IMR-90 (cell line): ENCODE measurements around the gene HIVEP3. TPM values are rescaled to one million over a fixed set of nuclear protein-coding genes. Genes with fewer than 3 reads are reported as not detected.
"Not testable (repeated sequence)": the region's sequence is repeated elsewhere in the genome, so short reads cannot be mapped to it uniquely, and the experiment has no call there.

Source experiments
- ATAC-seq: fragments of 200-7000 bp; cut with Tn5 transposase; 2 replicates; pipeline ENCODE4 v1.9.1; 2020; ENCODE audit warnings: low read depth, mild to moderate bottlenecking, moderate library complexity
- BruUV-seq: library from RNA; stranded (reverse); fragments of 400-500 nt; replicated peaks from 2 replicates; lab custom pipeline; 2021; lab: Mats Ljungman, UMichigan
- CTCF ChIA-PET: fragments of 300-600 bp; formaldehyde crosslinking; extraction: SDS; loops from one replicate; lab custom pipeline; 2021; ENCODE audit warnings: antibody characterized with exemption; lab: Yijun Ruan, JAX
- POLR2A ChIA-PET: fragments of 300-600 bp; sonication (Branson Sonifier 250); formaldehyde crosslinking; loops from one replicate; lab custom pipeline; 2022; ENCODE audit warnings: antibody characterized with exemption; ENCODE audit not compliant: unreplicated experiment; lab: Charles Lee
- DNase-seq: peaks from one replicate; pipeline ENCODE4 v3.0.0; 2013
- H2AFZ ChIP-seq: replicated peaks from 2 replicates; pipeline ENCODE3; 2013; ENCODE audit warnings: low read length, mild to moderate bottlenecking; ENCODE audit not compliant: poor library complexity
- H2AK5ac ChIP-seq: 2 replicates; pipeline ENCODE4 v1.6.1; 2013; ENCODE audit warnings: low read depth, low read length, inconsistent platforms
- H2AK9ac ChIP-seq: replicated peaks from 2 replicates; pipeline ENCODE3; 2013; ENCODE audit warnings: mild to moderate bottlenecking, low read depth, low read length, moderate library complexity; ENCODE audit not compliant: poor library complexity
- H2BK120ac ChIP-seq: 2 replicates; pipeline ENCODE4 v1.6.1; 2013; ENCODE audit warnings: low read depth, low read length, inconsistent platforms
- H2BK15ac ChIP-seq: 3 replicates; pipeline ENCODE4 v1.6.1; 2013; ENCODE audit warnings: low read depth, low read length, inconsistent platforms
- H2BK20ac ChIP-seq: 2 replicates; pipeline ENCODE4 v1.6.1; 2013; ENCODE audit warnings: low read depth, mild to moderate bottlenecking, inconsistent platforms, low read length, moderate library complexity
- H2BK5ac ChIP-seq: 2 replicates; pipeline ENCODE4 v1.6.1; 2013; ENCODE audit warnings: mild to moderate bottlenecking, low read depth, low read length, inconsistent platforms; ENCODE audit not compliant: poor library complexity, severe bottlenecking
- H3K14ac ChIP-seq: replicated peaks from 2 replicates; pipeline ENCODE4 v1.6.1; 2013; ENCODE audit warnings: low read depth, low read length, inconsistent platforms
- H3K18ac ChIP-seq: 2 replicates; pipeline ENCODE4 v1.6.1; 2013; ENCODE audit warnings: low read depth, low read length, control low read depth
- H3K23ac ChIP-seq: 2 replicates; pipeline ENCODE4 v1.6.1; 2013; ENCODE audit warnings: low read depth, low read length, inconsistent platforms
- H3K27ac ChIP-seq: 2 replicates; pipeline ENCODE4 v1.5.1; 2013; ENCODE audit warnings: mild to moderate bottlenecking, control low read depth, low read length; ENCODE audit not compliant: insufficient read depth
- H3K27me3 ChIP-seq: 2 replicates; pipeline ENCODE4 v1.6.1; 2013; ENCODE audit warnings: low read length; ENCODE audit not compliant: control insufficient read depth, insufficient read depth
- H3K36me3 ChIP-seq: 2 replicates; pipeline ENCODE4 v1.6.1; 2013; ENCODE audit warnings: low read length, mixed read lengths; ENCODE audit not compliant: control insufficient read depth, insufficient read depth
- H3K4ac ChIP-seq: 2 replicates; pipeline ENCODE4 v1.6.1; 2013; ENCODE audit warnings: low read depth, low read length, inconsistent platforms
- H3K4me1 ChIP-seq: 2 replicates; pipeline ENCODE4 v1.6.1; 2013; ENCODE audit warnings: low read length, mixed read lengths; ENCODE audit not compliant: control insufficient read depth, insufficient read depth
- H3K4me2 ChIP-seq: 2 replicates; pipeline ENCODE4 v1.6.1; 2013; ENCODE audit warnings: low read depth, mild to moderate bottlenecking, control low read depth, low read length, moderate library complexity
- H3K4me3 ChIP-seq: 2 replicates; pipeline ENCODE4 v1.5.1; 2013; ENCODE audit warnings: low read depth, mild to moderate bottlenecking, control low read depth, low read length, moderate library complexity; ENCODE audit not compliant: insufficient read depth
- H3K56ac ChIP-seq: 2 replicates; pipeline ENCODE4 v1.6.1; 2013; ENCODE audit warnings: low read length, inconsistent platforms; ENCODE audit not compliant: insufficient read depth; ENCODE audit errors: extremely low read depth
- H3K79me1 ChIP-seq, 2 experiments: 2 replicates each; pipeline ENCODE4 v1.6.1; 2013; ENCODE audit warnings: low read length in 2 of 2, inconsistent platforms in 1 of 2, low read depth in 1 of 2
- H3K9ac ChIP-seq: 2 replicates; pipeline ENCODE4 v1.6.1; 2013; ENCODE audit warnings: low read depth, low read length, control low read depth
- H3K9me1 ChIP-seq: 2 replicates; pipeline ENCODE4 v1.6.1; 2013; ENCODE audit warnings: low read length, inconsistent platforms; ENCODE audit not compliant: insufficient read depth
- H3K9me3 ChIP-seq: 2 replicates; pipeline ENCODE4 v1.6.1; 2013; ENCODE audit warnings: low read length; ENCODE audit not compliant: control insufficient read depth, insufficient read depth
- H4K20me1 ChIP-seq: 2 replicates; pipeline ENCODE4 v1.6.1; 2013; ENCODE audit warnings: low read length, inconsistent platforms; ENCODE audit not compliant: insufficient read depth
- H4K5ac ChIP-seq: 2 replicates; pipeline ENCODE4 v1.6.1; 2013; ENCODE audit warnings: mild to moderate bottlenecking, low read depth, low read length, control low read depth
- H4K8ac ChIP-seq, 2 experiments: 2 replicates each; pipeline ENCODE4 v1.6.1; 2013; ENCODE audit warnings: low read depth in 2 of 2, low read length in 2 of 2, control low read depth in 1 of 2, inconsistent platforms in 1 of 2
- H4K91ac ChIP-seq: 2 replicates; pipeline ENCODE4 v1.6.1; 2013; ENCODE audit warnings: low read depth, low read length, inconsistent platforms; ENCODE audit not compliant: insufficient read depth
- CEBPB ChIP-seq: IDR thresholded peaks from 2 replicates; pipeline ENCODE4 v1.6.1; 2012; ENCODE audit warnings: low read depth, low read length, improper control_type of control experiment
- CHD1 ChIP-seq: IDR thresholded peaks from 2 replicates; pipeline ENCODE4 v1.6.1; 2012; ENCODE audit warnings: low read depth, low read length, improper control_type of control experiment
- FOS ChIP-seq: fragments of 150-350 bp; IDR thresholded peaks from 2 replicates; pipeline ENCODE4 v1.6.1; 2016; ENCODE audit warnings: low read depth, low read length
- NFE2L2 ChIP-seq: fragments of 150-350 bp; IDR thresholded peaks from 2 replicates; pipeline ENCODE4 v1.6.1; 2016; ENCODE audit warnings: low read depth, mild to moderate bottlenecking, low read length
- RAD21 ChIP-seq: IDR thresholded peaks from 2 replicates; pipeline ENCODE4 v1.6.1; 2012; ENCODE audit warnings: low read length, improper control_type of control experiment
- RCOR1 ChIP-seq: IDR thresholded peaks from 2 replicates; pipeline ENCODE4 v1.6.1; 2012; ENCODE audit warnings: mild to moderate bottlenecking, low read length, improper control_type of control experiment; ENCODE audit not compliant: insufficient replicate concordance
- RFX5 ChIP-seq: IDR thresholded peaks from 2 replicates; pipeline ENCODE4 v1.8.0; 2012; ENCODE audit warnings: low read depth, mild to moderate bottlenecking, low read length, moderate library complexity
- SMC3 ChIP-seq: fragments of 150-350 bp; IDR thresholded peaks from 2 replicates; pipeline ENCODE4 v1.6.1; 2016; ENCODE audit warnings: low read depth, mild to moderate bottlenecking, antibody characterized with exemption, low read length, moderate library complexity
- WGBS, 2 experiments: methylation state at CpG; one replicate each; pipeline versions ENCODE4 v1.1.5 to v1.1.7; 2013; ENCODE audit warnings: missing lambda C conversion rate in 2 of 2; ENCODE audit not compliant: insufficient read length in 1 of 2; ENCODE audit errors: extremely low coverage in 2 of 2; 5-methylcytosine and 5-hydroxymethylcytosine counted together
- dilution Hi-C: fragments of 300-500 bp; cut with HindIII; formaldehyde crosslinking; loops from one replicate; pipeline ENCODE4 v1.14.3; 2018; ENCODE audit warnings: low sequenced_read_pairs; ENCODE audit not compliant: unreplicated experiment
- in situ Hi-C: fragments of 300-500 bp; cut with MboI; formaldehyde crosslinking; loops from 3 replicates; pipeline ENCODE4 v1.14.3; 2019; ENCODE audit warnings: low sequenced_read_pairs, inconsistent platforms, mixed read lengths
- intact Hi-C: fragments of 100-400 bp; cut with micrococcal nuclease; formaldehyde crosslinking; loops from 2 replicates; pipeline ENCODE4 v1.10.0; 2022
- polyA plus RNA-seq, 3 experiments: library from polyadenylated mRNA; depleted of rRNA; stranded (reverse); fragments of >200 nt; gene quantifications; 2 replicates each; pipeline ENCODE4 v1.2.3, GENCODE V29; 2012; ENCODE audit warnings: low replicate concordance in 1 of 3
- total RNA-seq: library from RNA; depleted of rRNA; stranded (reverse); fragments of >200 nt; gene quantifications from 2 replicates; pipeline ENCODE4 v1.2.3, GENCODE V29; 2012

The HIVEP3 gene
- total and polyA plus RNA-seq, 2 of the 4 experiments (the other 2 are of a cell fraction), result 1.4 to 4.0 TPM

DNA sequence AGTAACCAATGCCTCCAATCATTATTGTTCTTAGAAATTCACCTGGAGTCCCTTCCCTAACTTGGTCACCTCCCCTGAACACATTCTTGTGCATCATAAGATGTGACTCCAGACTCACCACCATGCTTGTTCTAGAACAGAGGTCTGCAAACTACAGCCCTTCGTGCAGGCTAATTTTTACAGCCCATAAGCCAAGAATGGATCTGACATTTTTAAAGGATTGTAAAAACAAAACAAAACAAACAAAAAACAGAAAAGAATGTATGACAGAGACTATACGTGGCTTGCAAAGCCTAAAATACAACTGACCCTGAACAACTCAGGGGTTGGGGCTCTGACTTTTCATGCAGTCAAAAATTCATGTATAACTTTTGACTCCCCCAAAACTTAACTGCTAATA is 6.2 kb upstream of the HIVEP3 start:
- POLR2A ChIA-PET, result interaction anchor here (0.6 kb wide), 2 partner anchors 21 to 140 kb away, joined by 3 read pairs; no protein-coding TSS in a partner anchor
- no peak for TF ChIP-seq NFE2L2
- TF ChIP-seq FOS, result no peak
- no peak for TF ChIP-seq RAD21
- no peak for TF ChIP-seq CHD1
- no peak for TF ChIP-seq CEBPB
- no peak for TF ChIP-seq RFX5
- TF ChIP-seq RCOR1, result no peak
- TF ChIP-seq SMC3, result no peak
- Histone ChIP-seq H2BK15ac (no peak overlapping the region), H3K4me2 (no peak overlapping the region), H3K4me1 (peaks cover 4% of the 10 kb centered on the region), H3K56ac (no peak overlapping the region), H4K8ac (no peak overlapping the region), H2BK20ac (no peak overlapping the region), H3K36me3 (no peaks in the 10 kb centered on the region), H2BK5ac (no peak overlapping the region), H3K27me3 (no peaks in the 10 kb centered on the region; the same call in 1 of the 2 replicates), H3K9ac (no peak overlapping the region), H3K4me3 (no peak overlapping the region), H2BK120ac (no peak overlapping the region), H3K27ac (no peak overlapping the region), H3K23ac (no peak overlapping the region), H3K18ac (no peak overlapping the region), H3K9me1 (peaks cover under 1% of the 10 kb centered on the region; the same call in 1 of the 2 replicates), H3K14ac (no peak overlapping the region), H2AFZ (no peak overlapping the region), H2AK5ac (no peak overlapping the region), H3K9me3 (peaks cover 2% of the 10 kb centered on the region; the same call in 1 of the 2 replicates), H2AK9ac (no peak overlapping the region), H4K5ac (no peak overlapping the region), H4K91ac (no peak overlapping the region), H3K79me1 (peaks cover 0 to 3% of the 10 kb centered on the region in 2 experiments; a peak in 1 of 4 replicates), H3K4ac (no peak overlapping the region), H4K20me1 (no peaks in the 10 kb centered on the region)
- no TSS peak for BruUV-seq
- no peak for ATAC-seq
- dilution Hi-C loops (no loop called here), in situ Hi-C loops (no loop called here), intact Hi-C loops (no loop called here)
- CTCF ChIA-PET, result no interaction called here
- DNase-seq, result no peak
- no CpG with 5 or more reads among the region's 2 CpGs for WGBS, 2 experiments

DNA sequence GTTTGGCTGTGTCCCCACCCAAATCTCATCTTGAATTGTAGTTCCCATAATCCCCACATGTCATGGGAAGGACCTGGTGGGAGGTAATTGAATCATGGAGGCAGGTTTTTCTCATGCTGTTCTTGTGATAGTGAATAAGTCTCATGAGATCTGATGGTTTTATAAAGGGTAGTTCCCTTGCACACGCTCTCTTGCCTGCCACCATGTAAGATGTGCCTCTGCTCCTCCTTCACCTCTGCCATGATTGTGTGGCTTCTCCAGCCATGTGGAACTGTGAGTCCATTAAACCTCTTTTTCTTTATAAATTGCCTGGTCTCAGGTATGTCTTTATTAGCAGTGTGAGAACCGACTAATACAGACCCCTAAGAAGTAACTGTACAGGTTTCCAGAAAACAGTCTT is 2.5 kb upstream of the HIVEP3 start:
- not testable (repeated sequence) for BruUV-seq

More for the DNA sequence above, 2.5 kb upstream of the HIVEP3 start:
- H3K56ac ChIP-seq, POLR2A ChIA-PET, H4K5ac ChIP-seq, H3K4me3 ChIP-seq, H3K9me3 ChIP-seq, H3K79me1 ChIP-seq, H2BK5ac ChIP-seq, DNase-seq, in situ Hi-C loops, H3K18ac ChIP-seq, H4K20me1 ChIP-seq, H4K8ac ChIP-seq, H3K9ac ChIP-seq, H2AK5ac ChIP-seq, H3K36me3 ChIP-seq, H3K27me3 ChIP-seq, H3K23ac ChIP-seq, H2AK9ac ChIP-seq, H3K4me1 ChIP-seq, H3K9me1 ChIP-seq, H3K27ac ChIP-seq, H3K4me2 ChIP-seq, H4K91ac ChIP-seq, ATAC-seq, H2BK20ac ChIP-seq, H2AFZ ChIP-seq, H2BK120ac ChIP-seq, H3K14ac ChIP-seq, H3K4ac ChIP-seq, H2BK15ac ChIP-seq, dilution Hi-C loops, intact Hi-C loops, CTCF ChIA-PET: not testable (repeated sequence)
- WGBS, 2 experiments, result no CpG with 5 or more reads among the region's 2 CpGs
